Activated T-cell treated with anti-CD3 and anti-CD28 coated beads for 48 hours (primary cell): ENCODE results near the gene BCLAF3.

ENCODE experiments used
- DNase-seq: peaks from one replicate; pipeline ENCODE4 v3.0.0-alpha.2; 2020; ENCODE audit warnings: low read depth

BCLAF3 gene

DNA sequence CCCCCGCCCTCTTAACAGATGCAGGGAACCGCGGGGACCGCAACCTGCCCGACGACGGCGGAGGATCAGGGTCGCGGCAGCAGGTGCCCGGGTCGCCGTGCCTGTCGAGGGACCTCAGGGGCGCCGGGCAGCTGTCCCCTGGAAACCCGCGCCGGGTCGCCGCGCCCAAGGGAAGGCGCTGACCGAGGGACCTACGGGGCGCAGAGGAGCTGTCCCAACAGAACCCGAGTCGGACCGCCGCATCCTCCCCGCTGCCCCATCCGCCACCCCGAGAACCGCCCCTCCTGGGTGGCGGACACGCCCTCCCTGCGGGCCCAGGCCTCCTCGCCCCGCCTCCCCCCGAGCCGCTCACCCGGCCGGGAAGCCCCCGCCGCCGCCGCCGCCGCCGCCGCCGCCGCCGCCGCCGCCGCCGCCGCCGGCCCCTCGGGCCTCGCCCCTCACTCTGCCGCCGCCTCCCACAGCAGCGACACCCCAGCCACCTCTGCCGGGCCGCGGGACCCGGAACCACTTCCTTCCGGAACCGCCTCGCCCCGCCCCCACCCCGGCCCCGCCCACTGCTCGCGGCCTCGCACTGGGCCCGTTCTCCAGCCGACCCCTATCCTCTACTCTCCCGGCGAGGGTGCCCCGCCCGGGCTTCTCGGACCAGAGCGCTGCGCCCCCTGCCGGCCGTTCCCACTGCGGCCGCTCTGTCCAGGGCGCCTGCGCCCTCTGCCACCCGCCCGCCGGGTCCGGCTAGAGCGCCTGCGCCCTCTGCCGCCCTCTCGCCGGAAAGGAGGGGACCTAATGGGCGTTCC lies at the start of gene BCLAF3:
BCLAF3 (minus strand) TSS at position 506 of the 794 bp plus-strand sequence. CDS start 20,797 bp downstream, outside the sequence.
- peak; percentile 88 for DNase-seq

- no peak for DNase-seq
These were observed 48.1 kb upstream of the BCLAF3 start for GRCh38 chrX:20038966-20039365.

GRCh38 chrX:20037186-20037585 lies 46.3 kb upstream of the BCLAF3 start:
- DNase-seq: no peak

DNA sequence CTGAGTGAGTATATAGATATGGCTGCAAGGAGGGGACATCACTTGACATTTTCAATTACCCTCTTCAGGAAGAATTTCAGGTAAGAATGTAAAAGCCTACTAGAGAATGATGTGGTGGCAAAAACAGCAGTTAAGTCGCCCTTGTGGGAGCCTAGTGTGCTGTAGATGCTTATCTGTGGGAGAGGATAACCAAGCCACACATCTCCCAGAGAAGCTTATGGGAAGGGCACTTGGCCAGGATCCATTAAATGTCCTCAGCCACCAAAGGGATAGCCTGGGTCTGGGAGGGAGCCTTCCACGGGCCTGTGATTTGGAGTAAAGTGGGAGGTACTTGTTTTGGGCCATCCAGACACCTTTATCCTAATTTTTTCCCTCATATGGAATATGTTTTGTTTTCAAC lies 41.3 kb upstream of the BCLAF3 start:
- DNase-seq: no peak

DNA sequence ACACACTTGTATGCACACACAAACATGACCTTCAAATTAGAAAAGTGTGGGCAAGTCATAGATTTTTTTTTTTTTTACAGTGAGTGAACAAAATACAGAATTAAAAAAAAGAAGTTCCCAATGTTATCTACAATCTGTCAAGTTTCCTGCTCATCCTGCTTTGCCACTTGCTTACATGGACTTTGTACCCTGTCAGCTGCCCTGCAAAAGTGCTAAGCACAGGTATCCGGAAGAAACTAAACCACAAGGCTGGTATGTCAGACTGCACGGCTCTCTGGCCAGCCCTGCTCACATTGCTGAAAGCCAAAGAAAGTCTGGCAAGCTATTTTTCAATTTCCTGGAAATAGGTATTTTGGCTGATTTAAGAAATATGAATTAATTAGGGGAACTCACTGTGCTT lies 38.9 kb upstream of the BCLAF3 start:
- no peak for DNase-seq

DNA sequence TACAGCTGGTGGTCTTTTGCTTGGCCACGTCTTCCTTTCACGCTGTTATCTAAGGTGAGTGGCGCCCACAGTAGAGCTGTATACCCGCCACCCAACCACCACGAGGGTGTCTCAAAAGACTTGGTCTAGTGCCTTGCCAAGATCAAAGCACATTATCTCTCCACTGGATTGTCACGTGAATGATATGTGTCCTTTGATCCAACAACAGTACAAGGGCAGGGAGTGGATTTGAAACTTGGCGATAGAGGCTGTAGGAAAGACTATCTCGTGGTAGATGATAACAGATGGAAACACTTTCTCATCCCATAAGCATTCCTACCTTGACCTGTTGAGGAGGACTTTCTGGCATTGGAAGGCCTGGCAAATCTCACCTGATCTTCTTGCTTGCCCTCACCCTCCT lies 37.7 kb upstream of the BCLAF3 start:
- no peak for DNase-seq

DNA sequence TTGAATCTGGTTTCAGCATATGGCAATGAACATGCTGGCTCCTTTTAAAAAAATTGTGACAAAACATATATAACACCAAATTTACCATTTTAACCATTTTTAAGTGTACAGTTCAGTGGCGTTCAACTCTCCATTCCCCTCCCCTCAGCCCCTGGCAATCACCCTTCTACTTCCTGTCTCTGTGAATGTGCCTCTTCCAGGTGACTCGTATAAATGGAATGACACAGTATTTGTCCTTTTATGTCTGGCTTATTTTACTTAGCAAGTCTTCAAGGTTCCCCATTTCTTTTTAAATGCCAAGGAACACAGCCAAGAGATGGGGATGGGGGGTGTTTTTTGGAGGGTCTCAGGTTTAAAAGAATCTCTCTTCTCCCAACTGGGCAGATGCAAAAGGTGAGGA lies 35.4 kb upstream of the BCLAF3 start:
- no peak for DNase-seq

DNA sequence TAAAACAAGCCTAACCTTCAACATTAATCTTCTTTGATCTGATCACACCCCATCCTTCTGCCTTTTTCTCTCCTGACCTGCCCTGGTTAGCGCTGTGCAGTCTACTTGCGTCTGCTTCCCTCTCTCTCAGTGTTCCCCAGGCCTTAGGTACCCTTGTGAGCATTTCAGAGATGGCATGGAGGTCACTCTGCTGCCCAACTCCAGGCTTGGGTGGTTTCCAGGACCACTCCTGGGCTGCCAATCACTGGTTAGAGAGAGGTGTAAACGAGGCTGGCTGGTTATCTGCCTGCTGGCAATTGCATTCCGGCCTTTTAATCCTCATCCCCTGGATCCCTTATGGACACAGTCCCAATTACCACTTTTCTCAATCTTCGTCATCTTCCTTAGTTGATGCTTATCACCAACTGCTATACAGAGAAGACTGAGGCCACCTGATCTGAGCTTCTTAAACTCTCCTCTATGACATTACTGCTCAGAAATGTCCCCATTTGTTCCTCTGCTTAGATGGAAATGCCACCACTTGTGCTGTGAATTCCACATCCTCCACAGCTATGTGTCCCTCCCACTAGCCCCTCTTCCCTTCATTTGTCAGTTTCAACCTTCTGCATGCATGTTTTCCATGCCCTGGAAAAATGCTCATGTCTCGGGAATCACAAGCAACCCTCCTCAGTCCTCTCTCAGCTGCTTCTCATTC lies 29.0 kb upstream of the BCLAF3 start:
- no peak for DNase-seq

DNA sequence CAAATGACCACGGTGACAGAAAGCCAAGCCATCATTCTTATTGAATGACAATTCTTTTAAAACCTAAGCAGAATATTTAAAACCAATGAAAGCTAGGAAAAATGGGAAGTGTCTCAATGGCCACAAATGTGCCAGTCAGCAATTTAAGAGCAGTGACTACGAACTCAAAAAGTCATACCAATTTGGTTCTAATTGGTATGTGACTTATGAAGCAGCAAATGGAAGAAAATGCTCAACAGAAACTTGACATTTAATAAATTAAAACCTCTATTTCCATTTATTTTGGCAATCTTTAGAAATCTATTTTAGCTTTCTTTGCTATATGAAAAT lies 25.7 kb upstream of the BCLAF3 start:
- no peak for DNase-seq

DNA sequence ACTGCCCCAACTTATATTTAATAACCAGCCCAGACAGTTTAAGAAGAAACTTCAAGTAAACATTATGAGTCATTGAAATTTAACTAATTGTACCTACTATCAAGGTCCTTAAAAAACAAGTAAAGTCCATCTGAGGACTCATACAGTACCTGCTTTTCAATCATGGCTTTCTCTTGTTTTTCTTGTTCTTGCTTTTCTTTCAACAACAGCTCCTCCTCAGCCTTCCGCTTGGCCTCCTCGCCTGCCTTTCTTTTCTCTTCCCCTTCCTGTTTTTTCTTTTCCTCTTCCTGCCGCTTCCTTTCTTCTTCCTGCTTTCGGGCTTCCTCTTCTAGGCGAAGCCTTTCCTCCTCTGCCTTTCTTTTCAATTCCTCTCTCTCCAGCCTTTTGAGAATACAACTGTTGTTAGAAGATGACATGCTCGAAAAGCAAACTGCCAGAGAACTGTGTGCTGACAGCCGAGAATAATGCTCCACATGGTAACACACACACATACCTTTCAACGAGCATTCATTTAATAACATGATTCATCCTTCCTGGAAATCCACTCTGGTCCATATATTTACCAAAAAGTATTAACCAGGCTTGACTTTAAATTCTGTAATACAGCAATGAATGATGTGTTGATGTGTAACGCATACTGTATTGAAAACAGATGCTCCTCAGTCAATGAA lies 25.2 kb upstream of the BCLAF3 start:
- no peak for DNase-seq

DNA sequence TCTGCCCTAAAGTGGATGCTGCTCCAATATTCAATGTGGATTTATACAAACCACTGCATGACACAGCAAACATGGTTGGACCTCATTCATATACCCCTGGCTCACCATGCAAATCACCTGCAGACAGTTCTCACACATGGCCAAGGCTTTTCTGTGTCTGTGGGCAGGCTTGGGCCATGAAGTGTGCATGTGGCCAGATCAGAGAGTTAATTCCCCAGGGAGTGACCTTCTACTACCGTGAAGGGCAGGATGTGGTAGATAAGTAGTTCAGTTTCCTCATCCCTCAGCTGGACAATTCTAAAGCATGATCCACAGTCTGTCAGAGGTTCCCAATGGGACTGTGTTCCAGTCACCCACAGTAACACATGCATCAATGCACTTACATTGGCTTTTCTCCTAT lies 24.6 kb upstream of the BCLAF3 start:
- DNase-seq: no peak

DNA sequence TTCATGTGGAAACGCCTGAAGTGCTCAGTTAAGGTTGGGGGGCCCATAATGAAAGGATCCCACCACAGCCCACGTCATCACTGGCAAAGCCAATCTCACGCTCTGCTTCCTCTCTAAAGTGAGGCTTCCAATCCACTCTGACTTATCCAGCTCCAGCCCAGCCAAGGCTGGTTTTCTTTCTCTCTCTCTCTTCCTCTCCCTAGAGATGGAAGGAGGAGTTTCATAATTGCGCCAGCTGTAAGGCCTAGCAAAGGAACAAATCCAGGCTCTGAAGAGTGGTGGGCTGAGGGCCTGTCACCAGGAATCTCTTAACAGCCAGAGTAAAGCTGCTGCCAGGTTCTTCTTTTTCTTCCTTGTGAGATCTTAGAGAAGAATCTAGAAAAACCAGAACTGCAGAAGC lies 20.7 kb upstream of the BCLAF3 start:
- no peak for DNase-seq

DNA sequence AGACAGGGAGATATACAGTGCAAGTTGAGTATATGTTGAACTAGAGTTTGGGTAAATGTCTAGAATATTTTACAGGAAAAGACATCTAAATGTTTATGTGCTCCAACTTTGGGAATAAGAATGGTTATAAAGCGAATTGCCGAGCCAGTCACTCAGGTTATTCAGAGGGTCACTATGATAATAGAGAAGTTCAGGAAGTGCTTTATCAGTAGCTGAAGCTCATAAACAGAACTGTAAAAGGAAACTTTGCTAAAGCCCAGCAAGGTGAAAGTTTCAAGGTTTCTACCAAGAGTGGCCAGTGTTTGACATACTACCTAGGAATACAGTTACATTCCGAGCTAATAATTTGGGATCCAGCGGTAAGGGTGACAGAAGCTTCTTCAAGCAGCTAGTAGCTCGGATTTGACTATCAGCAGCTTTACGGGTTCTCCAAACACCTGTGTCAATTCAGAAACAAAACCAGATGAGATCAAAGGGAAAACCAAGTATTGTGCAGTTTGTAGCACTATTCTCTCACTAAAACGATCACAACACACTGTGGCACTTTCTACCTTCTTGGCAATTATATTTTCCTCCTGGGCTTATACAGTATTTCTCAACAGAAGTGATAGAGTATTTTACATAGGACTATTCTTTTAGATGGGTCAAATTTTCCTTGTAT lies 17.2 kb upstream of the BCLAF3 start:
- no peak for DNase-seq

DNA sequence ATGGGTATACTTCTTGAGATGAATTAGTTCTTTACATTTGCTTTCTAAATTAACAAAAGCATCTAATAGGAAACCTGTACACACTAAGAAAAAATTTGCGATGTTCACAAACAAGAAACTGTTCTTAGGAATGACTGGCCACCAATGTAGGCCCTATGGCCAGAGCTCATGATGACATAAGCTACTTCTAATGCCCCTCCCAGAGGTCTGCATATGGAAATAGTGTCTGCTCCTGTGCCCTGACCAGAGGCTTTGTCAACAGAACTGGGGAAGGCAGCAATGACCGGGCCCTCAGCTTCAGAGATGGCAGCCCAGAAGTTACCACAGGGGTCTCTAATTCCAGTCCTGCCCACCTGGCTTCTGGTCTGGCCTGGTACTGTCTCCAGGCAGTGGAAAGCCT lies 15.0 kb upstream of the BCLAF3 start:
- no peak for DNase-seq

GRCh38 chrX:20001588-20001987 lies 10.7 kb upstream of the BCLAF3 start:
- DNase-seq: no peak

- no peak for DNase-seq
These were observed 473 bp upstream of the BCLAF3 start for GRCh38 chrX:19991350-19991718.

DNA sequence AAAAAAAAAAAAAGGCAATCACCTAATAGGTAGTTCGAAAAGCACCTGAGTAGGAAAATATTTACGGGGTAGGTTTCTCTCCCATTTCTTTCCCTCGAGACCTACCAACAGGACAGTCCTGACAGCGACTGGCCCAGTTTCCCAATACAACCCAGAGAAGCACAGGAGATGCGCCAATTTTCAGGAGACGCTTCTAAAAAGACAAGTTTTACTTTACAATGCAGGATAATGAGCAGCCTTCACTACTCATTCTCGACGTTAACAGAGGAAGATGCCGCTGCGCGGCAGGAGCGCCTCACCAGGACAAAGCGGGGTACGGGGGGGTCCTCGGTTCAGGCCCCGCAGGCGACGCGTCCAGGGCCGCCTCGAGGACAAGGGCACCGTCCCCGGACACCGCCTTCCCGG lies 708 bp downstream of the BCLAF3 start:
- no peak for DNase-seq

DNA sequence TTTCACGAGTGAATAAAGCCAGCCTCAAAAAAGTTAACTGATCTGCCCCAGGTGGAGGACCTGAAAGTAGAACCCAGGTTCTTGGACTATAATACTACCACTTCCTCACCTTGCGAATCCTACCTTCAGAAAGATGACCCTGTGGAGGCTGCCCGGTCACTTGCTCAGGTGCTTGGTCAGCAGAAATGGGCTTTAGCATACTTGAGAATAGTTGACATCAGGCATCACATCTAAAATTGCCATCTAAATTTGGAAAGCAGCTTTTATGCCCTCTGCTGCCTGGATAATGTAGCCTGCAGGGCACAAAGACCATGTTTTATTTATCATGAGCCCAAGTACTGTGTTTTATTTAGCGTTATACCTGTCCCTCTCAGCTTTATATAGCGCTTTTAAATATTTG lies 3.0 kb downstream of the BCLAF3 start:
- no peak for DNase-seq

- DNase-seq: no peak
These were observed 4.3 kb downstream of the BCLAF3 start for GRCh38 chrX:19986531-19986930.

- DNase-seq: no peak
These were observed 8.9 kb downstream of the BCLAF3 start for GRCh38 chrX:19981947-19982346.

GRCh38 chrX:19975845-19976244 lies 15.0 kb downstream of the BCLAF3 start:
- DNase-seq: no peak

GRCh38 chrX:19972984-19973383 lies 17.9 kb downstream of the BCLAF3 start:
- DNase-seq: no peak

- DNase-seq: no peak
These were observed 22.6 kb downstream of the BCLAF3 start for GRCh38 chrX:19968276-19968675.
